ENCODE measurements around the gene NACAD.

GRCh38 chr7:45055016-45055415 lies 33.8 kb downstream of the NACAD start:
- TF ChIP-seq CTCF (IDR thresholded peaks at IDR 0.05) (no peak), POLR2A (IDR thresholded peaks at IDR 0.05) (no peak)

All from right lobe of liver (tissue), 4 donors.